Erythroblast (primary cell): ENCODE results near the gene FLYWCH2.

Experiments
- DNase-seq, 2 experiments: peaks; one replicate each; lab custom pipeline; 2025; lab: John Stamatoyannopoulos, UW
- GATA1 ChIP-seq: IDR thresholded peaks from 2 replicates; pipeline ENCODE4 v1.6.1; 2011; ENCODE audit warnings: low read depth, mild to moderate bottlenecking, control low read depth, low read length, moderate library complexity
- POLR2A ChIP-seq: IDR thresholded peaks from 2 replicates; pipeline ENCODE4 v1.6.1; 2011; ENCODE audit warnings: mild to moderate bottlenecking, low read length

FLYWCH2 gene

DNA sequence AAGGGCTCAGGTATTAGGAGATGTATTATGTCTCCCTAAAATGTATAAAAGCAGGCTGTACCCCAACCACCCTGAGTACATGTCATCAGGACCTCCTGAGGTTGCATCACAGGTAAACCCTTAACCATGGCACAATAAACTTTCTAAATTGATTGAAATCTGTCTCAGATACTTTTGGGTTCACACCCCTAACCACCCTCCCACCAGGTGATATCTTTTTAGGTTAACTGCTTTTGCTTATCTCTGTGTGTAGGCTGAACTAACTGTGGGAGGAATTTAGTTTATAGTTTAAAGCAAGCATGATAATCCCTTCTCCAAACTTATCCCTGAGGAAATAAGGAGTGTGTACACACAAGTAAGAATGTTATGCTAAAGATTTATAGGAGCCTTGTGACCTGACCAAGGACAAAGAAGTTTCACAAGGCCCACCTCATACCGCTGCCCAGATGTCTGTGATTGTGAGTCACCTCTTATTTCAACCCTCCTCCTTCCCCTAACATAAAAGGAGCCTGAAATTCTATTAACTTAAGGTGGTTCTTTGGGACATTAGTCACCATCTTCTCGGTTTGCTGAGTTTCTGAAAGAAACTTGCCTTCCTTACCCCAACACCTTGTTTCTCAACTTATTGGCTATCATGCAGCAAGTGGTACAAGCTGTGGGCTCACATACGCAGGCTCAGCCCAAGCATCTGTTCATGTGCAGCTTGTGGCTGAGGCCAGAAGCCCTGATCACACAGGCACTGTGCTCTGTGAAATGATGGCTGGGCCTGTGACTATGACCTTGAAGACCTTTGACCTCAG is 36.3 kb upstream of the FLYWCH2 start:
- no peak for DNase-seq
- no peak for TF ChIP-seq POLR2A
- TF ChIP-seq GATA1: no peak

GRCh38 chr16:2848933-2849725 is 33.9 kb upstream of the FLYWCH2 start:
- TF ChIP-seq POLR2A: no peak
- no peak for TF ChIP-seq GATA1
- no peak for DNase-seq

GRCh38 chr16:2852003-2852730 is 30.8 kb upstream of the FLYWCH2 start:
- no peak for DNase-seq

GRCh38 chr16:2852731-2853507 is 30.1 kb upstream of the FLYWCH2 start:
- DNase-seq: no peak
- TF ChIP-seq POLR2A (no peak), GATA1 (no peak)

More at GRCh38 chr16:2852003-2852730, 30.8 kb upstream of the FLYWCH2 start:
- TF ChIP-seq POLR2A (no peak), GATA1 (no peak)

DNA sequence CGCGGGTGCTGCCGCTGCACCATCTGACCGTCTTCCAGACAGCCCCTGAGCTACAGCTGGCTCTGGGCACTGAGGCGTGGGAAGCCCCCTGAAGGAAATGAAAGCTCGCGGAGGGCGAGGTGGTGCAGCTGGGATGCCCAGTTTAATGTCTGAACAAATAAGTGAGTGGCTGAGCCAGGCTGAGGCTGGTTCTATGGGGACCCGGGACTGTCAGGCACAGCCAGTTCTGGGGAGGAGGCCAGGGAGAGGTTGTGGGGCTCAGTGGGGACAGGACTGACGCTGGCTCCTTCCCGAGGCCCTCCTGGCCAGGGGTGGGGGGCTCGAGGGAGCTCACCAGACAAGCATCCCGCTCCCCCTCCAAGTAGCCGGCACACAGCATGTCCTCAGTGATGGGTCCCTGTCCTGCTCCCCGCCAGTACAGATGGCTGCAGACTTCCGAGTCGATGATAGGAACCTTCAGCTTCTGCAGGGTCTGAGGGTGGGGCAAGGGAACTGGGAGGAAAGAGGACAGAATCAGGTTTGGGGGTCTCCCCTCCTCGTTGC is 29.4 kb upstream of the FLYWCH2 start:
- no peak for DNase-seq
- TF ChIP-seq POLR2A: no peak
- no peak for TF ChIP-seq GATA1

DNA sequence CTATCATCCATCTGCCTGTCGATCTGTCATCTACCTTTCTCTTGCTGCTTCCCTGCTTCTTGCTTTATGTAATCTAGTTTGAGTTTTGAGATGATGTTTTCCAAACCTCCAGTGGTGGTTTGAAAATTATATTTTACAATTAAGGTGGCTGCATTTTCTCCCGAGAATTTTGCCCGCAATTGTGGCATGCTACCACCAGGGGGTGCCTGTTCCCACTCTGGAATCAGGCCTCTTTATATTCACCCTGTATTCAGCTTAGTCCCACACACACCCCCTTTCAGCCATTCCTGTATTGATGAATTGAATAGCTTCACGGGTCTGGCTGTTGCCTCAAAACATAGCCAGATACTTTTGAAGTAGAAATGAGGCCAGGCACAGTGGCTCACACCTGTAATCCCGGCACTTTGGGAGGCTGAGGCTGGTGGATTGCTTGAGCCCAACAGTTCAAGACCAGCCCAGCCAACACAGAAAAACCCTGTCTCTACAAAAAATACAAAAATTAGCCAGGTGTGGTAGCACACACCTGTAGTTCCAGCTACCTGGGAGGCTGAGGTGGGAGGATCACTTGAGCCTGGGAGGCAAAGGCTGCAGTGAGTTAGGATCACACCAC is 28.2 kb upstream of the FLYWCH2 start:
- TF ChIP-seq POLR2A (no peak), GATA1 (no peak)
- peak; percentile 26 to 54 for DNase-seq

- TF ChIP-seq GATA1 (no peak), POLR2A (no peak)
- no peak for DNase-seq
Measured at GRCh38 chr16:2855536-2855935, 27.5 kb upstream of the FLYWCH2 start.

GRCh38 chr16:2856061-2856670 is 26.8 kb upstream of the FLYWCH2 start:
- peak in 1 of 2 experiments; percentile 37 for DNase-seq
- no peak for TF ChIP-seq GATA1
- TF ChIP-seq POLR2A: no peak

DNA sequence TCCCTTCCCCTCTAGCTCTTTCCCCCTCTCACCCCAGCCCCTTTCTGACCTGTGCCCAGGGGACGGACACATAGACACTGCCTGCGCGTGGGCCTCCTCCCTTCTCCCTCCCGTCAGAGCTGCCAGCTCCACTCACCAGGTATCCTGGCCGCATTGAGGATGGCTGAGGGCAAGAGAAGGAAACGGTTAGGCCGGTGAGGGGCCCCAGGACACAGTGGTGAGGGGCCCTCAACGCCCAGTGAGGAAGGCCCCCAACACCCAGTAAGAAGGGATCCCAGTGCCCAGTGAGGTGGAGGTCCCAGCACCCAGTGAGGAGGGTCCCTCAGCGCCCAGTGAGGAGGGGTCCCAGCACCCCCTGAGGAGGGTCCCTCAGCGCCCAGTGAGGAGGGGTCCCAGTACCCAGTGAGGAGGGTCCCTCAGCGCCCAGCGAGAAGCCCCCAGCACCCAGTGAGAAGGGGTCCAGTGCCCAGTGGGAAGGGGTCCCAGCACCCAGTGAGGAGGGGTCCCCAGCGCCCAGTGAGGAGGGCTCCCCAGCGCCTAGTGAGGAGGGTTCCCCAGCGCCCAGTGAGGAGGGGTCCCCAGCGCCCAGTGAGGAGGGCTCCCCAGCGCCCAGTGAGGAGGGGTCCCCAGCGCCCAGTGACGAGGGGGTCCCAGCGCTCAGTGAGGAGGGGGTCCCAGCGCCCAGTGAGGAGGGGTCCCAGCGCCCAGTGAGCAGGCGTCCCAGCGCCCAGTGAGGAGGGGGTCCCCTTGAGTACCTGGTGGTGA is 26.1 kb upstream of the FLYWCH2 start:
- no peak for TF ChIP-seq POLR2A
- TF ChIP-seq GATA1: no peak
- DNase-seq: no peak

- TF ChIP-seq GATA1 (no peak), POLR2A (no peak)
- no peak for DNase-seq
Measured at GRCh38 chr16:2857451-2858244, 25.4 kb upstream of the FLYWCH2 start, which contains the start of gene PRSS22. PRSS22 (minus strand) TSS chr16:2858170; CDS start chr16:2858104, 66 bp downstream.
